ENCODE results near the gene GLI1. TPM values are rescaled to one million over a fixed set of nuclear protein-coding genes. Genes with fewer than 3 reads are reported as not detected.

GLI1 gene
- total RNA-seq, 1 experiment from 2014 or later, result 6.4 TPM

DNA sequence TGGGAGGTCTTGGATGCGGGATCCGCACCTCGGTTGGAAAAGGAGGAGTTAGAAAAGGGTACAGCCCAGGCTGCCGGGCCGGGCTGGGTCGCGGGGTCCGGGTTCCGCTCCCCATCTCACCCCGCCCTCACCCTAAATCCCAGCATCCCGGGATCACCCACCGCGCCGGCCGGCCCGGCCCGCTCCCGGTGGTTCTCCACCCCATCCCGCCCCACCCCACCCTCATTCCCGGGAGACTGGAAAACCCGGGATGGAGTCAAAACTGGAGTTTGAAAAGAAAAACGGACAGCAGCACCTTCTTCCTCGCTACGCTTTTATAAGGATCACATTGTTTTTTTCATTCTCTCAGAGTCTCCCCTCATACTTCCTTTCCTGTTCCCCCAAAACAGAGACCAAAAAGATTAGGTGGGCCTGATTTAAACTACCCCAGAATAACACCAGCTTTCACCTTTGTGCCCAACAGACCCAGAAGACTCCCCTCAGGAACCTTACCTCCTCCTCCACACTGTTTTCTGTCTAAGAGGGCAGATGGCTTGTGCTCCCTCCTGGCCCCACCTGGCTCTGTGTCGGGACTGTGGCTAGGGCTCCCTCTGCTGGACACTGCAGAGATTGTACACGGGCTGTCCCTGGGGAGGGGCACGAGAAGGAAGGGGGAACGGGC, 2.8 kb downstream of the GLI1 start:
- peak; percentile 81 for ATAC-seq
- intact Hi-C loops (cut with micrococcal nuclease), result loop anchor here (5.0 kb wide), 1 partner anchor 375 kb away; the partner anchor contains the start of gene NAB2
- POLR2A ChIA-PET, result no interaction called here
- TF ChIP-seq SRF (IDR thresholded peaks at IDR 0.05; ENCODE audit: low read depth) (no peak), EZH2phosphoT487 (IDR thresholded peaks at IDR 0.05; ENCODE audit: borderline replicate concordance) (no peak), ZNF274 (IDR thresholded peaks at IDR 0.05; ENCODE audit: low read depth, low read length) (no peak), SIN3A (IDR thresholded peaks at IDR 0.05; ENCODE audit: low read depth) (no peak), CBX3 (IDR thresholded peaks at IDR 0.05; ENCODE audit: low read depth) (no peak), EGR1 (IDR thresholded peaks at IDR 0.05; ENCODE audit: low read depth) (no peak), RAD21 (IDR thresholded peaks at IDR 0.05; ENCODE audit: low read depth) (no peak), YY1 (IDR thresholded peaks at IDR 0.05; ENCODE audit: extremely low read depth, insufficient replicate concordance, low read depth, low read length) (peak; percentile 43), TCF7L2 (IDR thresholded peaks at IDR 0.05; ENCODE audit: borderline replicate concordance, extremely low read depth, insufficient read depth, insufficient read length) (no peak), POLR2AphosphoS5 (IDR thresholded peaks at IDR 0.05; ENCODE audit: low read depth, low read length) (peak; percentile 78), JUND (IDR thresholded peaks at IDR 0.05) (no peak), SP1 (IDR thresholded peaks at IDR 0.05; ENCODE audit: low read depth) (no peak), ZFX (IDR thresholded peaks at IDR 0.05) (no peak), FOSL1 (IDR thresholded peaks at IDR 0.05; ENCODE audit: low read depth) (no peak), CEBPB (IDR thresholded peaks at IDR 0.05; ENCODE audit: low read depth) (no peak), EZH2 (IDR thresholded peaks at IDR 0.05) (no peak), POLR2A (IDR thresholded peaks at IDR 0.05; ENCODE audit: borderline replicate concordance, extremely low read depth, insufficient read depth, insufficient read length) (no peak), ELF1 (IDR thresholded peaks at IDR 0.05; ENCODE audit: borderline replicate concordance, low read depth) (no peak)
- TF ChIP-seq, protein P1, sequence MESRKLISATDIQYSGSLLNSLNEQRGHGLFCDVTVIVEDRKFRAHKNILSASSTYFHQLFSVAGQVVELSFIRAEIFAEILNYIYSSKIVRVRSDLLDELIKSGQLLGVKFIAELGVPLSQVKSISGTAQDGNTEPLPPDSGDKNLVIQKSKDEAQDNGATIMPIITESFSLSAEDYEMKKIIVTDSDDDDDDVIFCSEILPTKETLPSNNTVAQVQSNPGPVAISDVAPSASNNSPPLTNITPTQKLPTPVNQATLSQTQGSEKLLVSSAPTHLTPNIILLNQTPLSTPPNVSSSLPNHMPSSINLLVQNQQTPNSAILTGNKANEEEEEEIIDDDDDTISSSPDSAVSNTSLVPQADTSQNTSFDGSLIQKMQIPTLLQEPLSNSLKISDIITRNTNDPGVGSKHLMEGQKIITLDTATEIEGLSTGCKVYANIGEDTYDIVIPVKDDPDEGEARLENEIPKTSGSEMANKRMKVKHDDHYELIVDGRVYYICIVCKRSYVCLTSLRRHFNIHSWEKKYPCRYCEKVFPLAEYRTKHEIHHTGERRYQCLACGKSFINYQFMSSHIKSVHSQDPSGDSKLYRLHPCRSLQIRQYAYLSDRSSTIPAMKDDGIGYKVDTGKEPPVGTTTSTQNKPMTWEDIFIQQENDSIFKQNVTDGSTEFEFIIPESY (IDR thresholded peaks at IDR 0.05; ENCODE audit: extremely low read depth, insufficient replicate concordance, low read length), result no peak
- TF ChIP-seq, protein P2, sequence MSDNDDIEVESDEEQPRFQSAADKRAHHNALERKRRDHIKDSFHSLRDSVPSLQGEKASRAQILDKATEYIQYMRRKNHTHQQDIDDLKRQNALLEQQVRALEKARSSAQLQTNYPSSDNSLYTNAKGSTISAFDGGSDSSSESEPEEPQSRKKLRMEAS (IDR thresholded peaks at IDR 0.05), result no peak
- TF ChIP-seq, protein P3, sequence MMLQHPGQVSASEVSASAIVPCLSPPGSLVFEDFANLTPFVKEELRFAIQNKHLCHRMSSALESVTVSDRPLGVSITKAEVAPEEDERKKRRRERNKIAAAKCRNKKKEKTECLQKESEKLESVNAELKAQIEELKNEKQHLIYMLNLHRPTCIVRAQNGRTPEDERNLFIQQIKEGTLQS (IDR thresholded peaks at IDR 0.05), result no peak
- TF ChIP-seq, protein P4, sequence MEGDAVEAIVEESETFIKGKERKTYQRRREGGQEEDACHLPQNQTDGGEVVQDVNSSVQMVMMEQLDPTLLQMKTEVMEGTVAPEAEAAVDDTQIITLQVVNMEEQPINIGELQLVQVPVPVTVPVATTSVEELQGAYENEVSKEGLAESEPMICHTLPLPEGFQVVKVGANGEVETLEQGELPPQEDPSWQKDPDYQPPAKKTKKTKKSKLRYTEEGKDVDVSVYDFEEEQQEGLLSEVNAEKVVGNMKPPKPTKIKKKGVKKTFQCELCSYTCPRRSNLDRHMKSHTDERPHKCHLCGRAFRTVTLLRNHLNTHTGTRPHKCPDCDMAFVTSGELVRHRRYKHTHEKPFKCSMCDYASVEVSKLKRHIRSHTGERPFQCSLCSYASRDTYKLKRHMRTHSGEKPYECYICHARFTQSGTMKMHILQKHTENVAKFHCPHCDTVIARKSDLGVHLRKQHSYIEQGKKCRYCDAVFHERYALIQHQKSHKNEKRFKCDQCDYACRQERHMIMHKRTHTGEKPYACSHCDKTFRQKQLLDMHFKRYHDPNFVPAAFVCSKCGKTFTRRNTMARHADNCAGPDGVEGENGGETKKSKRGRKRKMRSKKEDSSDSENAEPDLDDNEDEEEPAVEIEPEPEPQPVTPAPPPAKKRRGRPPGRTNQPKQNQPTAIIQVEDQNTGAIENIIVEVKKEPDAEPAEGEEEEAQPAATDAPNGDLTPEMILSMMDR (IDR thresholded peaks at IDR 0.05 in 2 of 3, conservative IDR thresholded peaks at IDR 0.05 in 1 of 3; ENCODE audit: borderline replicate concordance in 1 of 3, insufficient read depth in 1 of 3, low read depth in 2 of 3, low read length in 2 of 3), result peak in 2 of 3 experiments; percentile 97 to 98; a peak in 4 of 6 replicates

More for the DNA sequence above, 2.8 kb downstream of the GLI1 start:
- Histone ChIP-seq H3K27me3 (ENCODE audit: insufficient read depth, low read length) (peaks cover 4% of the 10 kb centered on the region), H3K79me2 (ENCODE audit: insufficient read depth, low read length) (no peaks in the 10 kb centered on the region), H3K9ac (ENCODE audit: low read length) (peak overlapping the region; percentile 56), H3K4me3 (replicated peaks in 1 of 2; ENCODE audit: low read depth in 1 of 2, low read length in 2 of 2) (peak overlapping the region; percentile 75), H3K9me3 (ENCODE audit: control insufficient read depth in 1 of 2, insufficient read depth in 1 of 2, low read depth in 1 of 2, low read length in 2 of 2) (no peaks in the 10 kb centered on the region), H3K27ac (ENCODE audit: low read depth, low read length) (peak overlapping the region; percentile 65), H2AFZ (ENCODE audit: low read depth, low read length, poor library complexity, severe bottlenecking) (peak overlapping the region; percentile 81), H3K9me2 (ENCODE audit: insufficient read depth) (no peaks in the 10 kb centered on the region), H3K4me1 (ENCODE audit: control insufficient read depth in 1 of 2, insufficient read depth in 2 of 2, low read length in 2 of 2) (peaks cover 20 to 44% of the 10 kb centered on the region in 2 experiments), H3K36me3 (ENCODE audit: control insufficient read depth in 1 of 2, insufficient read depth in 2 of 2, low read length in 2 of 2) (no peaks in the 10 kb centered on the region), H3K4me2 (ENCODE audit: low read length) (peak overlapping the region; percentile 99), H4K20me1 (ENCODE audit: insufficient read depth) (no peaks in the 10 kb centered on the region)
- ChIA-PET RAD21 (ENCODE audit: low non-redundant PET in 1 of 2, low total read pairs in 2 of 2, uncharacterized antibody in 2 of 2, unreplicated experiment in 2 of 2) (no interaction called here), CTCF (interaction anchor here (0.6 to 1.7 kb wide), 3 partner anchors 9 to 248 kb away, joined by 3 to 7 read pairs (median 6); no protein-coding TSS in a partner anchor)
- peak; percentile 93 for DNase-seq (ENCODE audit: low read depth, low spot score)
- TSS peak; percentile 47 for BruUV-seq (replicated peaks)

Measured in HCT116 (cell line).